ENCODE data around the gene RFC2. TPM values are rescaled to one million over a fixed set of nuclear protein-coding genes. Genes with fewer than 3 reads are reported as not detected.

Gene RFC2
- total and polyA plus RNA-seq, 2 donors (not counting 1 experiment from before 2014, with no cell fraction given), result 9.9 to 19.6 TPM

GRCh38 chr7:74217455-74218342 is 36.5 kb downstream of the RFC2 start:
- H3K36me3 ChIP-seq (ENCODE audit: control insufficient read depth, insufficient read depth, low read length), result no peaks in the 10 kb centered on the region
- H3K27ac ChIP-seq (ENCODE audit: insufficient read depth, low read length), result no peak overlapping the region
- no peak overlapping the region for H3K4me3 ChIP-seq (replicated peaks in 1 of 4; ENCODE audit: control extremely low read depth in 1 of 4, insufficient read depth in 1 of 4, low read depth in 3 of 4, low read length in 4 of 4)
- no peaks in the 10 kb centered on the region for H3K27me3 ChIP-seq (ENCODE audit: control insufficient read depth, insufficient read depth, low read length)
- no peaks in the 10 kb centered on the region for H3K4me1 ChIP-seq (ENCODE audit: control insufficient read depth, extremely low read depth, insufficient read depth, low read length)
- H3K79me2 ChIP-seq (ENCODE audit: control insufficient read depth, insufficient read depth, low read length), result no peaks in the 10 kb centered on the region
- H3K9me3 ChIP-seq (ENCODE audit: control insufficient read depth, insufficient read depth, low read depth, low read length), result no peaks in the 10 kb centered on the region
- H3K9ac ChIP-seq (ENCODE audit: insufficient read depth, low read length), result no peak overlapping the region
- H3K4me2 ChIP-seq (ENCODE audit: extremely low read depth, insufficient read depth, low read length), result no peak overlapping the region
- H4K20me1 ChIP-seq (ENCODE audit: control insufficient read depth, extremely low read depth, insufficient read depth, low read length), result no peaks in the 10 kb centered on the region
- no peak overlapping the region for H2AFZ ChIP-seq (ENCODE audit: low read length)
- DNase-seq (ENCODE audit: low read depth in 2 of 2), result no peak
- TF ChIP-seq EZH2 (IDR thresholded peaks at IDR 0.05; ENCODE audit: low read length, missing control alignments) (no peak), CTCF (conservative IDR thresholded peaks at IDR 0.05 in 1 of 2, IDR thresholded peaks at IDR 0.05 in 1 of 2; ENCODE audit: low read depth in 1 of 2, low read length in 2 of 2) (no peak)

GRCh38 chr7:74216361-74216761 is 37.8 kb downstream of the RFC2 start:
- Histone ChIP-seq H3K9ac (ENCODE audit: insufficient read depth, low read length) (no peak overlapping the region), H3K79me2 (ENCODE audit: control insufficient read depth, insufficient read depth, low read length) (no peaks in the 10 kb centered on the region), H3K27ac (ENCODE audit: insufficient read depth, low read length) (no peak overlapping the region), H3K27me3 (ENCODE audit: control insufficient read depth, insufficient read depth, low read length) (no peaks in the 10 kb centered on the region), H3K4me2 (ENCODE audit: extremely low read depth, insufficient read depth, low read length) (no peak overlapping the region), H3K36me3 (ENCODE audit: control insufficient read depth, insufficient read depth, low read length) (no peaks in the 10 kb centered on the region), H3K4me1 (ENCODE audit: control insufficient read depth, extremely low read depth, insufficient read depth, low read length) (no peaks in the 10 kb centered on the region), H3K9me3 (ENCODE audit: control insufficient read depth, insufficient read depth, low read depth, low read length) (no peaks in the 10 kb centered on the region), H3K4me3 (replicated peaks in 1 of 4; ENCODE audit: control extremely low read depth in 1 of 4, insufficient read depth in 1 of 4, low read depth in 3 of 4, low read length in 4 of 4) (no peak overlapping the region), H4K20me1 (ENCODE audit: control insufficient read depth, extremely low read depth, insufficient read depth, low read length) (no peaks in the 10 kb centered on the region), H2AFZ (ENCODE audit: low read length) (no peak overlapping the region)
- no peak for DNase-seq (ENCODE audit: low read depth in 2 of 2)
- TF ChIP-seq CTCF (conservative IDR thresholded peaks at IDR 0.05 in 1 of 2, IDR thresholded peaks at IDR 0.05 in 1 of 2; ENCODE audit: low read depth in 1 of 2, low read length in 2 of 2), result no peak
- no peak for TF ChIP-seq EZH2 (IDR thresholded peaks at IDR 0.05; ENCODE audit: low read length, missing control alignments)

- no peak overlapping the region for H3K27ac ChIP-seq (ENCODE audit: insufficient read depth, low read length)
- H2AFZ ChIP-seq (ENCODE audit: low read length), result no peak overlapping the region
- H3K4me3 ChIP-seq (replicated peaks in 1 of 4; ENCODE audit: control extremely low read depth in 1 of 4, insufficient read depth in 1 of 4, low read depth in 3 of 4, low read length in 4 of 4), result no peak overlapping the region
- no peaks in the 10 kb centered on the region for H4K20me1 ChIP-seq (ENCODE audit: control insufficient read depth, extremely low read depth, insufficient read depth, low read length)
- no peaks in the 10 kb centered on the region for H3K9me3 ChIP-seq (ENCODE audit: control insufficient read depth, insufficient read depth, low read depth, low read length)
- no peak overlapping the region for H3K4me2 ChIP-seq (ENCODE audit: extremely low read depth, insufficient read depth, low read length)
- no peaks in the 10 kb centered on the region for H3K79me2 ChIP-seq (ENCODE audit: control insufficient read depth, insufficient read depth, low read length)
- H3K36me3 ChIP-seq (ENCODE audit: control insufficient read depth, insufficient read depth, low read length), result no peaks in the 10 kb centered on the region
- no peaks in the 10 kb centered on the region for H3K4me1 ChIP-seq (ENCODE audit: control insufficient read depth, extremely low read depth, insufficient read depth, low read length)
- DNase-seq (ENCODE audit: low read depth in 2 of 2), result no peak
- no peaks in the 10 kb centered on the region for H3K27me3 ChIP-seq (ENCODE audit: control insufficient read depth, insufficient read depth, low read length)
- TF ChIP-seq EZH2 (IDR thresholded peaks at IDR 0.05; ENCODE audit: low read length, missing control alignments) (no peak), CTCF (conservative IDR thresholded peaks at IDR 0.05 in 1 of 2, IDR thresholded peaks at IDR 0.05 in 1 of 2; ENCODE audit: low read depth in 1 of 2, low read length in 2 of 2) (no peak)
- no peak overlapping the region for H3K9ac ChIP-seq (ENCODE audit: insufficient read depth, low read length)
Observed at GRCh38 chr7:74215921-74216320, 38.3 kb downstream of the RFC2 start.
